GM18499 (cell line): Measurements from ENCODE around the gene RASSF1.

Source experiments
- ATAC-seq: cut with Tn5 transposase; IDR thresholded peaks from one replicate; pipeline ENCODE4 v1.9.1; 2021; ENCODE audit warnings: moderate number of reproducible peaks; ENCODE audit not compliant: insufficient read depth, unreplicated experiment

Gene RASSF1

GRCh38 chr3:50304601-50305000 is 36.0 kb downstream of the RASSF1 start:
- no peak for ATAC-seq

GRCh38 chr3:50303013-50303815 is 37.4 kb downstream of the RASSF1 start, which contains the start of gene HYAL1:
Gene HYAL1, minus strand, starts transcription at chr3:50303574. Its CDS starts 618 bp downstream, at chr3:50302956.
- ATAC-seq, result no peak

- no peak for ATAC-seq
These were observed 38.3 kb downstream of the RASSF1 start for GRCh38 chr3:50302095-50303012.

- no peak for ATAC-seq
These were observed 39.9 kb downstream of the RASSF1 start for GRCh38 chr3:50300681-50301254.

DNA sequence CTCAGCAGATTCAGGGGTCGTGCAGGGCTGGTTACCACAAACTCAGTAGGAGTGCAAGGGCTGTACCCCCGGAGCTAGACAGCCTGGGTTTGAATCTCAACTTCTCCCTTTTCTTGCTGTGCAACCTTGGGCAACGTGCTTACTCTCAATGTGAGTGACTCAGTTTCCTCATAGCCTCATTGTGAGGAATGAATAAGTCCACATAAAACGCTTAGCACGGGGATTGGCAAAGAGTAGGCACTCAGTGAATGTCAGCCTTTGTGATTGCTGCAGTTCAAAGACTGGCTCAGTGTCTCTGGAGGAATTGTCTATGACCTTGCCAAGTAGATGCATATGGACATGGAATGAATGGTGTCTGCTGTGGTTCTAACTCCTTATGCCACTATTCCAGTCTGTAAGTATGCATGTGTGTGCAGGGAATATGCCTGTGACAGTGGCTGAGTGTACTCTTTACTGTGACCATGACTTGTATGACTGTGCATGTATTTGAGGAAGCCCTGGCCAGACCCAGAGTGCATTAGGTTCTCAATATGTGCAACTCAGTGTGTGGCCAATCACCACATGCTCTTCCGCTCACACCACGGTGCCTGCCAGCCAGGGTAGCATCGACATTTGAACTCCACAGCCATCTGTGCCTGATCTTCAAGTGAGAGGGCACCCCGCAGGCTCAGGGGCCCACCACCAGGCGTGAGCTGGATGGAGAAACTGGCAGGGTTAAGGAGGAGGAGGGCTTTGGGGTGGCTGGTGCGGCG is 40.5 kb downstream of the RASSF1 start:
- no peak for ATAC-seq

GRCh38 chr3:50299638-50299928 is 41.1 kb downstream of the RASSF1 start:
- ATAC-seq, result no peak

DNA sequence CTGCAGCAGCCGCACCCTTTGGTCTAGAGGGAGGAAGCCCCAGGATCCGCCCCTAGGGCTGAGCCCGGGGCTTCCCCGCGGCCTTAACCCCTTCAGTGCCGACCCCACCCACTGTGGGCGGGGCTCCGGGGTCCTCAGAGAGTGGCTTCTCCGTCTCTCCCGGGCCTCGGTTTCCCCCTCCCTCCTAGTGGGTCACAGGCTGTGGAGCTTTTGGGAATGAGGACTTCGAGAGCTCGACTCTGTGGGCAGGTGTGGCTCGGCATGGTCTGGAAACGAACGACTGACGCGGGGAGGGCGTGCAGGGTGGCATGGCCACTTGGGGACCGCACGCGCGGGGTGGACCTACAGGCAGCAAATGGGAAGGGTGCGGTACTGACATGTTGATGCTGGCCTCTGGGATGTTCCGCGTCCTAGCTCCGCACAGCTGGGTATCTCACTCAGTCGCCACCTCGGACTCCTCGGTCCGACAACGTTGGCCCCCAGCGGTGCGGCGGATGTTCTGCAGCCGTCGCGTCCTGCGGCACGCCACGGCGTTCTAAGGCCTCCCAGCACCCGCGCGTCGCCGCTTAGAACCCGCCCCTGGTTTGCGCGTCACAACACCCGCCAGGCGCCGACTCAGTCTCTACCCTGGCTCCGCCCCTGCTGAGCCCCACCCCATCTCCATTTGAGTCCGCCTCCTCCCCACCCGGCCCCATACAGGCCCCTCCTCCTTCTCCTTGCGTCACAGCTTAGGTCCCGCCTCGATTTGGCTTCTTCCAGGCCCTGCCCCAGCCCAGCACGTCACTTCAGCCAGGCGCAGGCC is 41.6 kb downstream of the RASSF1 start, which contains the start of the genes HYAL3 and NAA80:
Gene HYAL3, minus strand, starts transcription at position 570 of the 802 bp plus-strand sequence. CDS start 3,803 bp downstream, outside the sequence.
Gene NAA80, minus strand, starts transcription at position 570 of the 802 bp plus-strand sequence. CDS start 1,942 bp downstream, outside the sequence.
- ATAC-seq, result peak; percentile 66

DNA sequence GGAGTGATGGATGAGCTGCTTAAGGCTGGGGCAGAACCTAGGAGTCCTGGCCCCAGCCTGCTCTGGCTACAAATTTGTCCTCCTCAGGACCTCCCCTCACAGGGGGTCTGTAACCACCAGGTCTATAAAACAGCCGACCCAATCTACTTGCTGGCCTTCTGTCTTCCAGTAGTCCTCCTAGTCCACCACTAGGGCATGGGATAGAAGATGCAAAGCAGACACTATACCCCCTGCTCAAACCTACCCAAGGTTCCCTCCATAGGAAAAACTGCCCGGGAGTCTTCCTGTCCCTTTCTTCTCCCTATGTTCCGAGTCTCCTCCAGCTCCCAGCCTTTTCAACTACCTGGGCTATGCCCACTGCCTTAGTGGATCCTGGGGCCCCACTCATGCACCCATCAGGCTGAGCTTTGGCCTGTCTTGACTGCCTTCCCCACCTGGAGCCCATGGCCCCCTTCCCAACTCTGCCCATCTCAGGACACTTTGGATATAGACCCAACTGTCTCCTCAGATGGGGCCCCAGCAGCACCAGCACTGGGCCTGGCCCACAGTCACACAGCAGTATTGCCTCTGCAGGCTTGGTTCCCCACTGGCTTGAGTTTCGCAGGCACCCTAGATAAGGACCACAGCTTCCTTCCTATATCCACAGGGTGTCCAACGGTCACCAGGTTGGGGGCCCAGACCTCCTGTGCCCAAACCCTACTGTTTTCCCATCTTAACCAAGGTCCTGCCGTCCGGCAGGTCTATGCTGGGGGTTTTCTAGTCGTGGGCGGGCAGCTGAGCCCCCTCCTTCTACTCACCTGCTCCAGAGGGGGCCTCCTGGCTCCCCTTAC is 42.5 kb downstream of the RASSF1 start:
- ATAC-seq, result no peak

DNA sequence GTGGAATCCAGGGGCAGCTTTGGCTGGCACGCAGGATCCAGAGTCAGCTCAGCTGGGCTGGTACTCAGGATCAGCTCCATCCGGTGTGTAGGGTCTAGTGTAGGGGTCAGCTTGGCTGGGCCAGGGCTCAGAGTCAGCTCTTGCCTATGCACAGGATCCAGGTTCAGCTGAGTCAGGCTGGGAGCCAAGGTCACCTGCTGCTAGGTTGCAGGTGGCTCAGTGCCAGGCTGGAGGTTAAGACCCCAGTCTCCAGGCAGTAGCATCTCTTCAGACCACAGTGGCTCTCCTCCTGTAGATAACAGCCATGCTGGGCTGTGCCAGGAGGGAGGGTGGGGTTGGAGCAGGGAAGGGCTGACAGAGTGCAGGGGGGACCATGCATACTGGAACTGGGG is 43.3 kb downstream of the RASSF1 start:
- ATAC-seq, result no peak

DNA sequence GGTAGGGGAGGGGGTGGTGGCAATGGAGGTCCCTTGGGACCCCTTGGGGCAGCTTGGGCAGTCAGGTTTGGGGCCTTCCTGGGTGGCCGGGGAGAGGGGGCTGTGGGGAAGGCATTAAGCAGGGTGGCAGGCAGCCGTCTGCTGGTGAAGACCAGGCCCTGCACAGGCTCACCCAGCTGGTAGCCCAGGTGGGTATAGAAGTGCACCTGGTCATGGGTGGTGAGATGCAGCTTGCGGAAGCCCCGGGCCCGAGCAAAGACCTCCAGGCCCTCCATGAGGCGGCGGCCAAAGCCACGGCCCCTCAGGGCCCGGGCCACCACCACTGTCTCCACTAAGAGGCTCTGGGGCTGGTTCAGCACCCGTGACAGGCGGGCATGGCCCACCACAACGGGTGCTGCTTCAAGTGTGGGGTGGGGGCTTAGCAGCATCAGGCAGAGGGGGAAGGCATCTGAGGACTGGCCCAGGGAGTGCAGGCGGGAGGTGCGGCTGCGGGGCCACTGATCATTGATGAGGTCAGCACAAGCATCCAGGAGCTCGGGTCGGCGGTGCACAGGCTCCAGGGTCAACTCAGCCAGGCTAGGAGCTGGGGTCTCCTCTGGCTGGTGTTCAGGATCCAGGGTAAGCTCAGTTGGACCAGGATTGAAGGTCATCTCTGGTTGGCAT is 43.8 kb downstream of the RASSF1 start:
- no peak for ATAC-seq

DNA sequence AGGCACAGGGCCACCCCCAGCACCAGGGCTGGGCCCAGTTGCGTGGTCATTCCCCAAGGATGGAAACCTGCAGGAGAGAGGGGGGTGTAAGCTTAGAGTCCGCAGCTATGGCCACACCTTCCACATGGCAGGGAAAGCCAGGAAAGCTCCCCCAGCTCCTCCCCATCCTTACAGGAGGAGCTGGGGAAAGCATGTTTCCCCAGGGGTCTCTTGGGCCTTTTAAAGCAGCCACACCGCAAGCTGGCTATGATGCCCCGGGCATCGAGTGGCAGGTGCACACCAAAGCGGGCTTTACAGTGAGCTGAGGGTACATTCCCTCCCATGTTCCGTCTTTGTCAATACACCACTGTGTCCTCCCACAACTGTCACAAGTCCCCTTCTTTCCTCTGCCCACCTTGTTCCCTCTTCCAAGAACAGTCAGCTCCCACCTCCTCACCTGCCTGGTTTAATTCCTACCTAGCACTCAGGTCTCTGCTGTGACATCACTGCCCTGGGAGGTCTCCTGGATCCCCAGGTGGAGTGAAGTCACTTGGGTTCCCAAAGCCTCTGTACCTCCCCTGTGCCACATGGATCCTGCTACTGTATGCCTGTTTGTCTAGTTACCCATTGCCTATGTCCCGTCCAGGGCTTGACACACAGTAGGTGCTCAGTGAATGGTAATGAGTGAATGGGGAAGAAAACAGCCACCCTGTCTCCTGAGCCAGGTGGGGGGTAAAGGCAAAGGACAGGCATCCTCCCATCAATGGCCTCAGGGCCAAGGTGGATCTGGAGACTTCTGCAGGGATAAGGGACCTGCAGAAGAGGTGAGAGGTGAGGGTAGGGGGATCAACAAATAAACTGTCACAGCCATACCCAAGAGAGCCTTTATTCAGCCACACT is 44.8 kb downstream of the RASSF1 start:
- ATAC-seq, result no peak

DNA sequence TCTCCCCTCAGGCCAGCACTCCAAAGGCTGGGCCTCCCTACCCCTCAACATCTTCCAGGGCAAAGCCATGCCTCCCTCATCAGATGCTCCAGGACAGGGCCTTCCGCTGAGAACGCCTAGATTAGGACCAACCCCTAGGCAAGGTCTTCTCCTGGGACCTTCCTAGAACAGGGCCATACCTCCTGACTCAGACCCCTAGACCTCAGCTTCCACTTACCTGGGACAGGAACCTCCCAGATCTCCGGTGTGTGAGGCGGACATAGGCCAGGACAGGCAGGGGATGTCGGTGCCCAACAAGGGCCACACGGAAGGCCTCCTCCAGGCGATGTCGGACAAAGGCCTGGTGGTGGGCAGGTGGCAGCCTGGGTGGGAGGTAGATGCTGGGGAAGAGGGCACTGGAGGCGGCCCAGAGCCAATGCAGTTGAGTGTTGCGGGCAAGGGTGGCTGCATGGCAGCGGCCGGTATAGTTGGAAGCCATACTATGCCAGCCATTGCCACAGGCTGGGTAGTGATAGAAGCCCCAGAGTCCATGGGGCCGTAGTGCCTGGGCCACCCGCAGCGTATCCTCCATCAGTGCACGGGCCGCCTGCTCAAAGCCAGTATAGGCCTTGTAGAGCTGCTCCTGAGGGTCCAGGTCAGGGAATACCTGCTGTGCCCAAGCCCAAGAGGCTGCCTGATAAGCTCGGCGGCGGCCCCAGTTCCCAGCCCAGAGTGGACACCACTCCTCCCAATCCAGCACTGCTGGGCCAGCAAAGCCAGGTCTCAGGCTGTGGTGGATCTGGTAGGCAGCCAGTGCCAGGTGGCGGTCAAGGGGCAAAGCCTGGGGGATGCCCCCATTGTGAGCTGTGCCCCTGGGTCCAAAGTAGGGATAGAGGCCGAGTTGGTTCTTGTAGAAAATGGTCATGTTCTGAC is 45.9 kb downstream of the RASSF1 start:
- ATAC-seq, result no peak

DNA sequence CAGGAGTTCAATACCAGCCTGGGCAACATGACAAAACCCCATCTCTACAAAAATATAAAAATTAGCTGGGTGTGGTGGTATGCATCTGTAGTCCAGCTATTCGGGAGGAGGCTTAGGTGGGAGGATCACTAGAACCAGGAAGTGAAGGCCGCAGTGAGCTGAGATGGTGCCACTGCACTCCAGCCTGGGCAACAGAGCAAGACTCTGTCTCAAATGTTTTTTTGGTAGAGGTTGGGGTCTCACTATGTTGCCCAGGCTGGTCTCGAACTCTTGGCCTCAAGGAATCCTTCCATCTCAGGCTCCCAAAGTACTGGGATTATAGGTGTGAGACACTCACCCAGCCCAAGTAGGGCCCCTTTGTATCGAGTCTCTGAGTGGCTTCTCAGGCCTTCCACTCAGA is 46.5 kb downstream of the RASSF1 start:
- ATAC-seq, result no peak

GRCh38 chr3:50293079-50293801 is 47.4 kb downstream of the RASSF1 start:
- no peak for ATAC-seq
